ENCODE measurements around the gene CELSR1.
A peak's percentile ranks its signal among the peaks of the same experiment; 100 is the strongest.

Gene CELSR1

DNA sequence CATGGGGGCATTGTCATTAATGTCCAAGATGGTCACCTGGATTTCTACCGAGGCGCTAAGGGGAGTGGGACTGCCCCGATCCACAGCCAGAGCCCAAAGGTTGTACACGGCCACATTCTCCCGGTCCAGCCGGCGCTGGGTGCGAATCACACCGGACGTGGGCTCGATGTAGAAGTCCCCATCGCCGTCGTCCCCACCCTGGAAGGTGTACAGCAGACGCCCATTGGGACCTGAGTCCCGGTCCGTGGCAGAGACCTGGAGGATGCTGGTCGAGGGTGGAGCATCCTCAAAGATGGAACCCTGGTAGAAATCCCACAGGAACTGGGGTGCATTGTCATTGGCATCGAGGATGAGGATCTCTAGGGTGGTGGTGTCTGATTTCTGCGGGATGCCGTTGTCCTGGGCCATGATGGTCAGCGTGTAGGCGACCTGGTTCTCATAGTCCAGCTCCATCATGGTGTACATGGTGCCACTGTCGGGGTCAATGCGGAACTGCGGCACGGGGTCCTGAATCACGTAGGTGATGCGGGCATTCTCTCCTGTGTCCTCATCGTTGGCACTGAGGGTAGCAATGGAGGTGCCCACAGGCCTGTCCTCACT lies 3.1 kb downstream of the CELSR1 start:
- H3K27me3 Mint-ChIP-seq (ENCODE audit: low read depth): peaks cover 43% of the 10 kb centered on the region
- peaks cover 21% of the 10 kb centered on the region for H3K4me1 Mint-ChIP-seq
- TF ChIP-seq, protein P1, sequence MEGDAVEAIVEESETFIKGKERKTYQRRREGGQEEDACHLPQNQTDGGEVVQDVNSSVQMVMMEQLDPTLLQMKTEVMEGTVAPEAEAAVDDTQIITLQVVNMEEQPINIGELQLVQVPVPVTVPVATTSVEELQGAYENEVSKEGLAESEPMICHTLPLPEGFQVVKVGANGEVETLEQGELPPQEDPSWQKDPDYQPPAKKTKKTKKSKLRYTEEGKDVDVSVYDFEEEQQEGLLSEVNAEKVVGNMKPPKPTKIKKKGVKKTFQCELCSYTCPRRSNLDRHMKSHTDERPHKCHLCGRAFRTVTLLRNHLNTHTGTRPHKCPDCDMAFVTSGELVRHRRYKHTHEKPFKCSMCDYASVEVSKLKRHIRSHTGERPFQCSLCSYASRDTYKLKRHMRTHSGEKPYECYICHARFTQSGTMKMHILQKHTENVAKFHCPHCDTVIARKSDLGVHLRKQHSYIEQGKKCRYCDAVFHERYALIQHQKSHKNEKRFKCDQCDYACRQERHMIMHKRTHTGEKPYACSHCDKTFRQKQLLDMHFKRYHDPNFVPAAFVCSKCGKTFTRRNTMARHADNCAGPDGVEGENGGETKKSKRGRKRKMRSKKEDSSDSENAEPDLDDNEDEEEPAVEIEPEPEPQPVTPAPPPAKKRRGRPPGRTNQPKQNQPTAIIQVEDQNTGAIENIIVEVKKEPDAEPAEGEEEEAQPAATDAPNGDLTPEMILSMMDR (IDR thresholded peaks at IDR 0.05; ENCODE audit: unreplicated experiment in 3 of 3): no peak
- H3K36me3 Mint-ChIP-seq (ENCODE audit: low read depth): peaks cover 14% of the 10 kb centered on the region
- H3K9me3 Mint-ChIP-seq: no peaks in the 10 kb centered on the region
- no peak overlapping the region for H3K27ac Mint-ChIP-seq
- peak overlapping the region in 2 of 3 experiments; percentile 21 to 46 for H3K4me3 Mint-ChIP-seq

DNA sequence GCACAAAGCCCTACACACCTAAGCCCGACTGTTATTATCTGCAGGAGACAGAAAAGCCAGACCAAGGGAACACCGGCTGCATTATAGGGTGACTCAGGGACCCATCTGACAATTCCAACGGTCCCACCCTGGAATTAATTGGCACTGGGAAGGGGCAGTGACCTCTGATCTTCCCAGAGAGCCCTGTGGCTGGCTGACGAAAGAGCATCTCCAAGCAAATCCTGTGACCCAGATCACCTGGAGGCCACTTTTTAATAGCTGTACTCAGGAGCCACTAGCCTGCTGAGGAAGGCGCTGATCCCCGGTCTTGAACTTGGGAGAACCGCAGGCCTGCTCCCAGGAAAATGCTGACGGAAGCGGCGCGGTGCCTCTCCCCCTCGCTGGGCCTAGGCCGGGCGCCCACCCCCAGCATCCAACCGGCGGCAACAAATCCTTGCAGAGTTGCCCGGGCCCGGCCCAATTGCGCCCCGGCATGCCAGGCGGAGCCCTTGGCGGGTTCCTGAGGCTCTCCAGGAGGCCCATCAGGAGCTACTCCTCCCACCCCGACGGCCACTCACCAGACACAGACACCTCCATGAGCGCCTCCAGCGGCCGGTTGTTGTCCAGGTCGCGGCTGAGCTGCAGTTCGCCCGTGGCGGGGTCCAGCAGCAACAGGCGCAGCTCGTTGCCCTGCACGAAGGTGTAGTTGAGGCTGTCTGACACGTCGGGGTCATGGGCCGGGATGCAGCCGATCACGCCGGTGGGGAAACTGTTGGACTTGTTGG lies 4.2 kb downstream of the CELSR1 start:
- TF ChIP-seq, protein P1 (IDR thresholded peaks at IDR 0.05; ENCODE audit: unreplicated experiment in 3 of 3): no peak
- Mint-ChIP-seq H3K4me3 (peak overlapping the region; percentile 74), H3K27ac (no peak overlapping the region), H3K9me3 (no peaks in the 10 kb centered on the region), H3K36me3 (ENCODE audit: low read depth) (peaks cover 17% of the 10 kb centered on the region), H3K4me1 (peaks cover 15% of the 10 kb centered on the region), H3K27me3 (ENCODE audit: low read depth) (peaks cover 38% of the 10 kb centered on the region)

DNA sequence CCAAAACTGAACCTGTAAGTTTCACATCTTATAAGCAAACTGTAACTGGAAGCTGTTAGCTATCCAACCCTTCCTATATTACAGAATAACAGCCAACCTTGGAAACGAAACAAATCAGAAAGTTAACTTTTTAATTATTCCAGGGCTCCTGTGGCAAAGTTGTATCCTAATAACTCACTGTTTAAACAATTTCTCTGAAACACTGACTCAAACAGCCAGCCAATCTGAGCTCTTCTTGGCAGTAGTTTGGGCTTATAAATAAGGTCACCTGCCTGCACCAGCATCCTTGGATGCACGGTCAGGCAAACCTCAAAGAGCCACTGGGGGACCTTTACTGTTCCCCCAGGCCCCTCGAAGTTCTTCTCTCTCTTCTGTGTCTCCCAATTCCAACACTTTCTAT lies 5.0 kb downstream of the CELSR1 start:
- TF ChIP-seq, protein P1 (IDR thresholded peaks at IDR 0.05; ENCODE audit: unreplicated experiment in 3 of 3): no peak
- Mint-ChIP-seq H3K4me1 (peaks cover 15% of the 10 kb centered on the region), H3K27ac (no peak overlapping the region), H3K4me3 (peak overlapping the region; percentile 74), H3K27me3 (ENCODE audit: low read depth) (peaks cover 35% of the 10 kb centered on the region), H3K9me3 (no peaks in the 10 kb centered on the region), H3K36me3 (ENCODE audit: low read depth) (peaks cover 20% of the 10 kb centered on the region)

DNA sequence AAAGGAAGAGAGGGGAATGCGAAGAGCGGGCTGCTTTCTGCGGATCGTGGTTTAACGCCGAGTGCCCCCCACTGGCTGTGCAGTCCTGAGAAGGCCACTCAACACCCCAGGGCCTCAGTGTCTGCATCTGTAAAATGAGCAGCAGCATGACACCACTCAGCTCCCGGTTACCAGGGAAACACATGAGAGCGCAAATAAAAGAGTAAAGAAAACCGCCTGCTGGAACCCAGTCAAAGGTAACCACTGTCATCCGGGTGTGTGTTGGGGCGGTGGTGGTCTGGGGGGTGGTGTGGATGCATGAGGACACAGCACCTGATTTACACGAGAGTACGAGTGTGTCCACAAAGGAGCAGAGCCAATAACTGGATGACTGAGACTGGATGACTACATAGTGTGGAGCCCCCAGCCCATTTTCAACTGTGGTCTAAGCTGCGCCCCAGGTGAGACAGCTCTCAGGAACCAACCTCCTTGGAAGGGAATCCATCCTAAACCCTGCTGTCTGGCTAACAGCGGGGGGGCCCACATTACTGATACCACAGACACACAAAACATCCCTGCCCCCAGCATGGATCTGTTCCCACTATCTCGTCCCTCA lies 5.7 kb downstream of the CELSR1 start:
- TF ChIP-seq, protein P1 (IDR thresholded peaks at IDR 0.05; ENCODE audit: unreplicated experiment in 3 of 3): no peak
- Mint-ChIP-seq H3K4me3 (no peak overlapping the region), H3K9me3 (no peaks in the 10 kb centered on the region), H3K27ac (no peak overlapping the region), H3K27me3 (ENCODE audit: low read depth) (peaks cover 40% of the 10 kb centered on the region), H3K36me3 (ENCODE audit: low read depth) (peaks cover 20% of the 10 kb centered on the region), H3K4me1 (peaks cover 15% of the 10 kb centered on the region)

DNA sequence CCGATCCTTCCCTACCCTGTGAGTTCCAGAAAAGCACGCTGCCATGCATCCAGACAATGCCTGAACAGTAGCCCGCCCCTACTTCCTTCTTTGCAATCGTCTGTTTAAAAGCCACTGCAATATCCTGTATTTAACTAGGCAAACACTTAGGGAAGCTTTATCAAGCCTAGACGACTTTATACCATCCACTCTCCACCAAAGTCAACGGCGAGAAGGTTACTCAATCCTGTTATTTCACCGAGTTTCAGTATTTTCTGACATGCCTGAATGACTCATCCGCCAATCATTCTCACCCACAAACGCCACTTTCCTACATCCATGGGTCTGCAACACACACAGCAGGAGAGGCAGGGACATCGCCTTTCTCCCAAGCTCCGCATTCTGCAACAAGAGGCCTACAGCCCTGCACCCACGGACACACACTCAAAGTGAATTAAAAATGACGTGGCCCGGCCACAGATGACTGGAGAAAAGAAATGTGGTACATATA lies 9.3 kb downstream of the CELSR1 start:
- Mint-ChIP-seq H3K4me1 (peaks cover 15% of the 10 kb centered on the region), H3K9me3 (no peaks in the 10 kb centered on the region), H3K27me3 (ENCODE audit: low read depth) (peaks cover 28% of the 10 kb centered on the region), H3K4me3 (no peak overlapping the region), H3K36me3 (ENCODE audit: low read depth) (peaks cover 12% of the 10 kb centered on the region), H3K27ac (no peak overlapping the region)
- TF ChIP-seq, protein P1 (IDR thresholded peaks at IDR 0.05; ENCODE audit: unreplicated experiment in 3 of 3): no peak
